Measurements from ENCODE around the gene THAP7.
A peak's percentile ranks its signal among the peaks of the same experiment; 100 is the strongest.

The THAP7 gene

DNA sequence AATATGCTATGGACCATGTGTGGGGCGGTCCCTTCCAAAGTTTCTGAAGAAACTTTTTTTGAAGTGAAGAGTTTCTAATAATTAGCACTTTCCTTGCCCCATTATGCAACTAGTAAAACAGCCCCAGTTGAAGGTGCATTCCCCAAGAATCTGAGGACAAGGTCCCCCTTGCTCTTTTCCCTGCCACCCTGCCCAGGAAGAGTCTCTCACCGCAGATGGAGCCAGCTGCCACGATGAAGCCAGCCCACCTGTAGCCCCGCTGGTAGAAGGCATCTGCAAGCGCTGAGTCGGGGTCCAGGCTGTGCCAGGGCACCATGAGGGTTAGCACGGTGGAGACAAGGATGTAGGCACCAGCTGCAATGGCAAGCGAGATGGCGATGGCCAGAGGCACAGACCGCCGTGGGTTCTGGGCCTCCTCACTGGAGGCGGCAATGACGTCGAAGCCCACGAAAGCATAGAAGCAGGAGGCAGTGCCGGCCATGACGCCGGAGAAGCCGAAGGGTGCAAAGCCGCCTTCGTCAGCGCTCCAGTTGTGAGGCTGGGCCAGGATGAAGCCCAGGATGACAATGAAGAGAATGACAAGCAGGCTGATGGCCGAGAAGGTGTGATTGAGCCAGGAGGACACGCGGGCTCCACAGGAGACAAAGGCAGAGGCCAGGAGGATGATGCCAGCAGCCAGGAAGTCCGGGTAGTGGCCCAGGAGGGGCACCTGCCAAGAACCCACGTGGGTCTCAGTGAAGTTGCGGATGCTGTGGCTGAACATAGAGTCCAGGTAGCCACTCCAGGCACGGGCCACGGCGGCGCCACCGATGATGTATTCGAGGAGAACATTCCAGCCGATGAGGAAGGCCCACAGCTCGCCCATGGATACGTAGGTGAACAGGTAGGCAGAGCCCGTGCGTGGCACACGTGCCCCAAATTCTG lies 29.0 kb upstream of the THAP7 start:
- DNase-seq, result no peak

DNA sequence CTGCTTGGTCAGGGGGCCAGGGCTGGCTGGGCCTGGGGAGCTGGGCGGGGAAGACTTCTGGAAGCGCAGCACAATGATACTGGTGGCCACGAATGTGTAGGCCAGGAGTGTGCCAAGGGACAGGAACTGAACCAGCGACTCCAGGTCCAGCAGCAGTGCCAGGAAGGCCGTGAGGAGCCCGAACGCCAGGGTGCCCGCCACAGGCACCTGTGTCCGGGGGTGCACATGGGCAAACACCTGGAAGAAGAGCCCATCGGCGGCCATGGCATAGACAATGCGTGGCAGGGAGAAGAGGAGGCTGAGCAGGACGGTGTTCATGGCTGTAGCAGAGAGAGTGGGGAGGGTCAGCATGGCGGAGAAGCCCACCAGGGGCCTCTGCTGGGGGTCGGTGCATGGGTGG lies 28.1 kb upstream of the THAP7 start:
- no peak for DNase-seq

GRCh38 chr22:21029486-21030025 lies 27.6 kb upstream of the THAP7 start:
- DNase-seq, result no peak

- DNase-seq, result no peak
Observed at GRCh38 chr22:21028277-21029251, 26.6 kb upstream of the THAP7 start.

- DNase-seq, result no peak
Observed at GRCh38 chr22:21026783-21027692, 25.1 kb upstream of the THAP7 start.

DNA sequence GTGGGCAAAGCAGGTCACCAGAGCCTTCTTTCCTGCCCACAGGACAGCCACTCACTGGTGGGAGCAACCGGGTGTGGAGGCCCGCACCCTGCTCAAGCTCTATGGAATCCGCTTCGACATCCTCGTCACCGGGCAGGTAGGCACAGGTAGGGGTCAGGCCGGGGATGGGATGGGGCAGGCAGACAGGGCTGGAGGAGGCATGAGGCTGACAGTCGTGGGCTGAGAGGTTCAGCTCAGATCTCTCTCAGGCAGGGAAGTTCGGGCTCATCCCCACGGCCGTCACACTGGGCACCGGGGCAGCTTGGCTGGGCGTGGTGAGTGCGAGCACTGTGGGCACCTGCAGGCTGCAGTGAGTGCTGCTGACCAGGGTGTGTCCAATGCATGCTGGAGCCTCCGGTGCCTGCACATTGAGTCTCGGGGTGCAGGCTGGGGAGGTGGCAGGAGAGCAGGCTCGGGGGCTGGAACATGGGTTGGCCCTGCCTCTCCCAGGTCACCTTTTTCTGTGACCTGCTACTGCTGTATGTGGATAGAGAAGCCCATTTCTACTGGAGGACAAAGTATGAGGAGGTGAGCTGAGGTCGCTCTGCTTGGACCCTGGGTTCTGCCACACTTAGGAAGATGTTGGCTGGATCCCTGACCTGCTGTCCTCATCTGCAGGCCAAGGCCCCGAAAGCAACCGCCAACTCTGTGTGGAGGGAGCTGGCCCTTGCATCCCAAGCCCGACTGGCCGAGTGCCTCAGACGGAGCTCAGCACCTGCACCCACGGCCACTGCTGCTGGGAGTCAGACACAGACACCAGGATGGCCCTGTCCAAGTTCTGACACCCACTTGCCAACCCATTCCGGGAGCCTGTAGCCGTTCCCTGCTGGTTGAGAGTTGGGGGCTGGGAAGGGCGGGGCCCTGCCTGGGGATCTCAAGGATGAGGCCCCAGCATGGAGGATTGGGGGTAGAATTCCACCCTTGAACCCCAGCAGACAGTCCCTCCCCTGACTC lies 24.1 kb upstream of the THAP7 start:
- DNase-seq, result no peak

GRCh38 chr22:21025266-21025665 lies 23.3 kb upstream of the THAP7 start:
- DNase-seq, result no peak

DNA sequence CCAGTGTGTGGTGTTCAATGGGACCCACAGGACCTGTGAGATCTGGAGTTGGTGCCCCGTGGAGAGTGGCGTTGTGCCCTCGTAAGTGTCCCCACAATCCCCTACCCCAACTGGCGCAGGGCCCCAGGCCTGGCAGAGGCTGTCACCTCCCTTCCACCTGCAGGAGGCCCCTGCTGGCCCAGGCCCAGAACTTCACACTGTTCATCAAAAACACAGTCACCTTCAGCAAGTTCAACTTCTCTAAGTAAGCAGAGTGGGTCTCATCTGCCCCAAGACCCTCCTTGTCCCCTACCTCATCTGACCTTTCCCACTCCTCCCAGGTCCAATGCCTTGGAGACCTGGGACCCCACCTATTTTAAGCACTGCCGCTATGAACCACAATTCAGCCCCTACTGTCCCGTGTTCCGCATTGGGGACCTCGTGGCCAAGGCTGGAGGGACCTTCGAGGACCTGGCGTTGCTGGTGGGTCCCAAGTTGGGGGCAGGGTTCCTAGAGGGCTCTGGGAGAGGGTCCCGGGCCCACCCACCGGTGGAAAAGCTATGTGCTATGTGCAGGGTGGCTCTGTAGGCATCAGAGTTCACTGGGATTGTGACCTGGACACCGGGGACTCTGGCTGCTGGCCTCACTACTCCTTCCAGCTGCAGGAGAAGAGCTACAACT lies 21.2 kb upstream of the THAP7 start:
- DNase-seq, result no peak

DNA sequence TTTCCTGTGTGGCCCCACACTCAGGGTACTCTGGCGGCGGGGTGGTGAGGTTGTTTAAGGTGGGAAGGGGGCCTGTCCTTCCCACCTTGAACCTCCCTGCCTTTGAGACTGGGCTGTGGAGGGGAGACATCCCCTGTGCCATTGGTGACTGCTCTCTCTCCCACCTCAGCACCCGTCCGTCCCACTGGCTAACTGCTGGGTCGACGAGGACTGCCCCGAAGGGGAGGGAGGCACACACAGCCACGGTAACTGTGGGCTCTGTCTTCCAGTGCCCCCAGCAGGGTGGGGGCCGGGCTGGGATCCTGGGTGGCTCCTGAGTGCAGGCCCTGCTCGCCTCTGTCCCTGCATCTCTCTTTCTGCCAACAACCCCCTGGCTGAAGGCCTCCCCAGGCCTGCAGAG lies 20.6 kb upstream of the THAP7 start:
- no peak for DNase-seq

- no peak for DNase-seq
Observed at GRCh38 chr22:21020802-21021429, 19.0 kb upstream of the THAP7 start.

DNA sequence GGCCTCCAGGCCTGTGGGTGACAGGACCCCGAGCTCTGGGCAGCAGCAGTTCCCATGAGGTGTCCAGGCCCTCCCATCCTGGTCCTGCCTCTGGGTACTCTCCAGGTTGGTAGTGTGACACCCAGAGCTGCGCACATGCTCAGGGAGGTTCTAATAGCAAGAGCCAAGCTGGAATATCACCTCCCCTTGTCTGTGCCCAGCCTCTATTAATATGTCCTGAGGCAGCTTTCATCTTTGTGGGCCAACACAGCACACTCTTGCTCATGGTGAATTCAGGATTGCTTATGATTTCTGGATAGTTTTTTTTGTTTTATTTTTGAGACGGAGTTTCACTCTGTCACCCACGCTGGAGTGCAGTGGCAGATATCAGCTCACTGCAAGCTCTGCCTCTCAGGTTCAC lies 16.4 kb upstream of the THAP7 start:
- no peak for DNase-seq

GRCh38 chr22:21016644-21017420 lies 14.9 kb upstream of the THAP7 start:
- no peak for DNase-seq

DNA sequence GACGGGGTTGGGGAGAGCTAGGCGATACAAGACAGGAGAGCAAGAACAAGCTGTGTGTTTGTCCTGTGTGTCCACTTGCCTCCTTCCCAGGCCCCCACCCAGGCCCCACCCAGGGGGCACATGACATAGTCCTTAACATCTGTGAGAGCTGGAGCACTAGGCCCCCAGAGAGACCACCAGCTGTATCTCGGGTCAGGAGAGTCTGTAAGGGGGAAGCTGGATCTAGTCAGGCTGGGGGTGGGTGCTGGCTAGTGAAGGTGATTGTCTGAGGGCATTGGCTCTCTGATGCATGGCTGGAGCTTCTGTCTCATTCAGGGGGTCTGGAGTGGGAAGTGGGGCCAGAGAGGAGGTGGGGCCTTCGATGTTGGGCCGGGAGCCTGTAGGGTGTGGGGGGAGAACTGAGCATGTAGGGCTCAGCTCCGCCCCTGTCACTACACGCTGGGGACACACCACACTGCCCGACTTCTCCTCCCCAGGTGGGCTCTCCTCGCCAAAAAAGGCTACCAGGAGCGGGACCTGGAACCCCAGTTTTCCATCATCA lies 13.6 kb upstream of the THAP7 start:
- DNase-seq, result no peak

- peak; percentile 41 to 74 for DNase-seq
Observed at GRCh38 chr22:21014726-21015465, 13.0 kb upstream of the THAP7 start, which contains the start of gene P2RX6. P2RX6 (plus strand) TSS chr22:21015165; CDS start chr22:21015175, 10 bp downstream.

GRCh38 chr22:21014202-21014725 lies 12.3 kb upstream of the THAP7 start:
- DNase-seq, result peak; percentile 74 to 86

DNA sequence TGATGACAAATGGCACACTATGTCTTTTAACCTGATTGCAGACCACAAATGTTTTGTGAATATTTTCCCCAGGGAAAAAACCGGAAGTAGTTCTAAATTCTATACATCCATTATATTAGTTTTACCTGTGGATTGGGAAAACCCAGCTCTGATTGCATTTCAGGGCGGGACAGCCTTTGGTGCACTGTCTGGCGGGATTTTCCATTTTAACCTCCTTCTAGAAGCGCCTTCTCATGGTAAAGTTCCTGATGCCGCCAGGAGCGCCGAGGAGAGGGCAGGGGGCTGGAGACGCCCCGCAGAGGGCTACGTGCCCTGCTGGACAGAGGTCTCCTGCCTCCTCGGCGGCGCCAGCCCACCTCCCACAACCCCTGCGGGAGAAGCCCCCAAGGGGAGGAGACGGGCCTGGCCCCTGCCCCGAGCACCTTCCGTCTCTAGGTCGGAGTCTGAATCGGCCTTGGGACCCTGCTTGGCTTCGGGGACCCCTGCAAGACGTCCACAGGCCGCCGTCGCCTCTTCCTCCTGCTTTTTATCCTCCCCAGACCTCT lies 11.8 kb upstream of the THAP7 start:
- DNase-seq, result no peak

Measured in inflammatory macrophage (primary cell).